Adipose tissue (tissue), 3 donors: ENCODE measurements around the gene LSP1. TPM values are rescaled to one million over a fixed set of nuclear protein-coding genes. Genes with fewer than 3 reads are reported as not detected.
"Not testable (repeated sequence)": the region's sequence is repeated elsewhere in the genome, so short reads cannot be mapped to it uniquely, and the experiment has no call there.

Experiments
- H3K27ac ChIP-seq: one replicate; pipeline ENCODE4 v1.5.1; 2013; ENCODE audit warnings: low read depth, low read length
- WGBS, 3 donors: extraction: QIAGEN DNeasy Blood & Tissue Kit; methylation state at CpG; one replicate each; pipeline ENCODE4 v1.1.7; 2013; 5-methylcytosine and 5-hydroxymethylcytosine counted together
- polyA plus RNA-seq, 3 donors: library from polyadenylated mRNA; stranded (reverse); fragments of 200-250 nt; gene quantifications; one replicate each; pipeline ENCODE4 v1.2.3, GENCODE V29; 2013
- donor health status: healthy with polysubstance abuse.
- donor health status: Bipolar disorder and iron deficiency.
- donor health status: healthy.

The LSP1 gene
- polyA plus RNA-seq, 3 donors, result 5.2 to 187 (median 40.4) TPM

DNA sequence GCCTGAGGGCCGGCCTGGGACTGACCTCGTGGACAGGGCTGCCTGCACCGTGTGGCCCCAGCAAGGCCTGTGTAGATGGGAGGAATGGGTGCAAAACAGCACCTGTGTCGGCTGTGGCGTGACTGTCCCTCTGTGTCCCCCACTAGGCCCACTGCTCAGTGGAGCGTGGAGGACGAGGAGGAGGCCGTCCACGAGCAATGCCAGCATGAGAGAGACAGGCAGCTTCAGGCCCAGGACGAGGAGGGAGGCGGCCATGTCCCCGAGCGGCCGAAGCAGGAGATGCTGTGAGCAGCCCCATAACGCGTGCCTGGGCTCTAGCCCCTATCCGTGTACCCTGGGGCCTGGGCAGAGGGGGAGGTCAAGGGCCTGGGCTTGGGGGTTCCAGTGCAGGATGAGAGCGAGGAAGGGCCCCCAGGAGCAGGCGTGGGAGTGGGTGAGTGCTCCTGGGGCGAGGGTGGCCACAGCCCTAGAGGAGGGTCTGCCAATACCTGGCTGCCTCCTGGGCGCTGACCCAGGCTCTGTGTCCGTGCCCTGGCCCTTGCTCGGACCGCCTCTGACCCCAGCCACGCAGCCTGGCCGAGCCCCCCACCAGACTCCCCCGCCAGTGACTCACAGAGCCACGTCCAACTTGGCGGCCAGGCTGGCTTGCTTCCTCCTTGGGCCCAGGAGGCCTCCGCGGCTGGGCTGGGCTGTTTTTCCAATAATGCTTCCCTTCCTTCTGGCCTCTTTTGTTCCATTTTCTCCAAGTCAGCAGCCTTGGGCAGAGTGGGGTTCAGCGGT, 27.2 kb downstream of the LSP1 start:
- WGBS, 3 donors, result 52 to 83% (median 55%) methylated on average over 28 to 32 of the region's 32 CpGs

DNA sequence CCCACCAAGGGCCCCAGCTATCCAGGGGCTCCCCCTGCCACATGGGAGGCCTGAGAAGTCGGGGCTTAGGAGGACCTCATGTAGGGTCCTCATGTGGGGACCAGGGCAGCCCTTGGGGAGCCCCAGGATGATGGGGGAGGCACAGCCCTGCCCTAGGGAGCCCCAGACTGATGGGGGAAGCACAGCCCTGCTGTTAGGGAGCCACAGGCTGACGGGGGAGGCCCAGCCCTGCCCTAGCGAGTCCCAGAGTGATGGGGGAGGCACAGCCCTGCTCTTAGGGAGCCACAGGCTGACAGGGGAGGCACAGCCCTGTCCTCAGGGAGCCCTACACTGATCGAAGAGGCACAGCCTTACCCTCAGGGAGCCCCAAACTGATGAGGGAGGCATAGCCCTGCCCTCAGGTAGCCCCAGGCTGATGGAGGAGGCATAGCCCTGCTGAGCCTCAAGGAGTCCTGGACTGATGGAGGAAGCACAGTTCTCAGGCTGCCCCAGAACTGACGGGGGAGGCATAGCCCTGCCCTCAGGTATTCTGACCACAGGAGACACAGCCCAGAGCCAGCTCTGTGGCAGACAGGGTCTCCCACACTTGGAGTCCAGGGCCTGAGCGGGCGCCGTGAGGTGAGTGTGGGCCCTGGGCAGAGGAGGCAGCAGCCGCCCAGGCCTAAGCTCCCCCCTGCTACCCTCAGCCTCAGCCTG, 28.0 kb downstream of the LSP1 start:
- no peak overlapping the region for H3K27ac ChIP-seq
- 66 to 81% (median 71%) methylated on average over 9 of the region's 9 CpGs for WGBS, 3 donors

More for the DNA sequence above, 27.2 kb downstream of the LSP1 start:
- no peak overlapping the region for H3K27ac ChIP-seq

DNA sequence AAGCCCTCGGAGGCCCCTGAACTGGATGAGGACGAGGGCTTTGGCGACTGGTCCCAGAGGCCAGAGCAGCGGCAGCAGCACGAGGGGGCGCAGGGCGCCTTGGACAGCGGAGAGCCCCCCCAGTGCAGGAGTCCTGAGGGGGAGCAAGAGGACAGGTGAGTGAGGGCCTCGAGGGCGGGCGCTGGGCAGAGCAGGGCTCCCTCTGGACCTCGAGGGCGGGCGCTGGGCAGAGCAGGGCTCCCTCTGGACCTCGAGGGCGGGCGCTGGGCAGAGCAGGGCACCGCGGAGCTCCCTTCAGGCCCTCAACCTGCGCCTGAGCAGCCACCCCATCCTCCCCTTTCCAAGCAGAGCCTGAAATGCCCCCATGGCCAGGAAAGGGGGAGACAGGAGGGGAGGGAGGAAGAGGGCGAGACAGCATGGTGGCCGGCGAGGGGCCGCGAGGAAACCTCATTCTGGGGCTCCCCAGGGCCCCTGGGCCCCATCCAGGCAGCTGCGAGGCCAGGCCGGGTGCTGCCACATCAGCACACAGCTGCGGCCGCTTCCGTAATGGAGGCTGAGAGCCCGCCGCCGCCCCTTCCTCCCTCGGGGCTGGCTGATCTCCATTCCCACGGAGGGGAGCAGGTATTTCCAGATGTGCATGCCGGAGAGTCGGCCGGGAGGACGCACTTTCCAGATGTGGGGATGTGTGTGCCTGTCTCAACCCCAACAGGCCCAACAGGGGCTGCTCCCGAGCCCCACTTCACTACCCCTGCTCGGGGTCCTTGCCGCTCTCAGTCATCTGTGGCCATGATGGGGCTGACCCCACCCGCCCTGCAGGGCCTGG, 28.8 kb downstream of the LSP1 start:
- H3K27ac ChIP-seq, result no peak overlapping the region
- WGBS, 3 donors, result 43 to 64% (median 47%) methylated on average over 40 to 43 of the region's 43 CpGs

DNA sequence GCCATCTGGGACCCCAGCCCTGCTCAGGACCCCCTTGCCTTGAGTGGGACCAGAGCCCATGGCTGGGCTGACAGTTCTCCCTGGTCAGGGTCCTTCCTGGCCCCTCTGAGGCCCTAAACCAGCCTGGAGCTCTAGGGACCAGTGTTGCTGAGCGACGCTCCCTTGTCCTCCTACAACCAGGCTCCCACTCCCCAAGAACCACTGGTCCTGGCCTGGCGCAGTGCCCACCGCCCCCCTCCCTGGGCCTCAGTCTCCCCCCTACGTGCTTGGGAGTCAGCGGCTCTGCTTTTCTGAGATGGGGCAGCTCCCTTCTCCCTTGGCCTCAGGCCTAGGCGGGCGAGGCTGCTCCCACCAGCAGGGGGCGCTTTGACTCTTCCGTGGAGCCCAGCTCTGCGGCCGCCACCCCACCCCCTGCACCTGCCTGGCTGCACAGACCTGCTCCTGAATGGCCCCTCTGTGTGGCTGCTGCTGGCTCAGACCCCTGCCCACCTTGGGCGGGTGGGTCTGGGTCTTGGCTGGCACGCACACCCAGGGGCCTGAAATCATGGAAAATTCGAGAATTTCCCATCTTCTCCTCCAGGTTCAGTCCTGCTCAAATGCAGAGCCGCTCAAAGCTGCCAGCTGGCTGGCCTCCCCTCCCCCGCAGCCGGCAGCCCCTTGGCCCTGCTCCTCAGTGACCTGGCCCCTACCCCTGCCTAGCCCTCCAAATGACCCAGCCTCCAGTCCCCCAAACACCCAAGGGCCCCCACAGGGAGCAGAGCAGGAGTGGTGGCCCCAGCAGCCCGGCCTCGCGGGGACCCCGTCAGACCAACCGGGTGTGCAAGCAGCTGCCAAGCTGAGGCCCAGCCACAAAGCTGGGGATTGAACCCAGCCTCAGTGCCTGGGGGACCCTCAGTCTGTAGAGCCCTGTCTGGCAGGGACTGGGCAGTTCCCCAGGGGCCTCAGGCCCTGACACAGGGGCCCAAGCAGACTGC, 29.7 kb downstream of the LSP1 start:
- no peak overlapping the region for H3K27ac ChIP-seq
- 24 to 33% (median 32%) methylated on average over 22 to 23 of the region's 23 CpGs for WGBS, 3 donors

DNA sequence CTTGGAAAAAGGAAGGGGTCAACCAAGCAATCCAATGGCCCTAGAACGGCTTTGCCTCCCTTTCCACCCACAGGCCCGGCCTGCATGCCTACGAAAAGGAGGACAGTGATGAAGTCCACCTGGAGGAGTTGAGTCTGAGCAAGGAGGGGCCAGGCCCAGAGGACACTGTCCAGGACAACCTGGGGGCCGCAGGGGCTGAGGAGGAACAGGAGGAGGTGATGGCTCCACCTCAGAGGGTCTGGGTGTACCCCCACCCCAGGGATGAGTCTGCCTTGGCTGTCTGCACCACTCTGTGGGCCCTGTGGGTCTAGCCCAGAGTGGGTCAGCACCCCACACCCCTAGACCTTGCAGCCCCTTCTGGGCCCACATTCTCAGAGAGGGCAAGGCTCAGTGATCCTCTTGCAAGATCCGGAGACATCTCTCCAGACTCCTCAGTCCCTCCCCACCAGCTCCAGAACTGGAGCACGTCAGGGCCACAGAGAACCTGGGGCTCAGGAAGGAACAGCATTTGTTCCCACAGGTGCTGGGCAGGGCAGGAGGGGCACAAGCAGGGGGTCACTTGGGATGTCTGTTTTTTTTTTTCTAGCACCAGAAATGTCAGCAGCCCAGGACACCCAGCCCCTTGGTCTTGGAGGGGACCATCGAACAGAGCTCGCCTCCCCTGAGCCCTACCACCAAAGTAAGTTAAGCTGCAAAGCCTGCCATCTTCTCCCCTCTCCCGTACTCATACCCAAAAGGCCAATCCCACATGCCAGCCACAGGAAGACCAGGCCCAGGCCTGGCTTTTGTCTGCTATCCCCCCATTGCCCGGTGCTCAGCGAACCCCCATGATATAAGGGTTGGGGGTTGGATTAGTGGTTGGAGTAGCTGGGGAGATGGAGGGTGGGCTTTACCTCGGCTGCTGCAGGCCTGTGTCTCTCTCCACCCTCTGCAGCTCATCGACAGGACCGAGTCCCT, 30.7 kb downstream of the LSP1 start:
- H3K27ac ChIP-seq, result no peak overlapping the region
- 89 to 92% (median 91%) methylated on average over 14 of the region's 14 CpGs for WGBS, 3 donors

DNA sequence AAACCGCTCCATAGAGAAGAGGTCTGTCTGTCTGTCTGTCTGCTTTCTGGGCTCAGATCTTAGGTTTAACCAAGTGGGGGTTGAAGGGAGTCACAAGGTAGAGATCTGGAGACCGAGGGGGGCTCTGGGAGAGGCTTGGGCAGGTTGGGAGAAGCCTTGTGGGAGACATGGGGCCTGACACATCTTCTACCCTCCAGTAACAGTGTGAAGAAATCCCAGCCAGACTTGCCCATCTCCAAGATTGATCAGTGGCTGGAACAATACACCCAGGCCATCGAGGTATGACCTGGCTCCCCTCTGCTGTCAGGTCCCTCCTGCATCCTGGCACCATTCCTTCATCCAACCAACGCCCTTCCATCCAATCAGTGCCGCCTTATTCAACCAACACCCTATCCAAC, 31.4 kb downstream of the LSP1 start:
- no peak overlapping the region for H3K27ac ChIP-seq
- WGBS, 3 donors, result 92 to 95% (median 95%) methylated on average over 5 of the region's 5 CpGs

DNA sequence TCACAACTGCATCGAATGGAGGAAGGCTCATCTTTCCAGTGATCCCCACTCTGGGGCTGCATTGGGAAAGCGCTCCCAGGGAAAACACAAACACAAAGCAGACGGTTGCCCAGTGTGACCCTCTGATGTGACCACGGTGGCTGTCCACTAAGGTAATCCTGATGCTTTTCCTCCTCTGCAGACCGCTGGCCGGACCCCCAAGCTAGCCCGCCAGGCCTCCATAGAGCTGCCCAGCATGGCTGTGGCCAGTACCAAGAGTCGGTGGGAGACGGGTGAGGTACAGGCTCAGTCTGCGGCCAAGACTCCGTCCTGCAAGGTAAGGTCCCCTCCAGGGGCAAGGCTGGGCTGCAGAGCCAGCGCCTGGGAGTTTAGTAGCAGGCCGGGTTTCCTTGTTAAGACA, 33.7 kb downstream of the LSP1 start:
- H3K27ac ChIP-seq, result not testable (repeated sequence)
- WGBS, 3 donors, result 90 to 94% (median 91%) methylated on average over 12 to 13 of the region's 13 CpGs

DNA sequence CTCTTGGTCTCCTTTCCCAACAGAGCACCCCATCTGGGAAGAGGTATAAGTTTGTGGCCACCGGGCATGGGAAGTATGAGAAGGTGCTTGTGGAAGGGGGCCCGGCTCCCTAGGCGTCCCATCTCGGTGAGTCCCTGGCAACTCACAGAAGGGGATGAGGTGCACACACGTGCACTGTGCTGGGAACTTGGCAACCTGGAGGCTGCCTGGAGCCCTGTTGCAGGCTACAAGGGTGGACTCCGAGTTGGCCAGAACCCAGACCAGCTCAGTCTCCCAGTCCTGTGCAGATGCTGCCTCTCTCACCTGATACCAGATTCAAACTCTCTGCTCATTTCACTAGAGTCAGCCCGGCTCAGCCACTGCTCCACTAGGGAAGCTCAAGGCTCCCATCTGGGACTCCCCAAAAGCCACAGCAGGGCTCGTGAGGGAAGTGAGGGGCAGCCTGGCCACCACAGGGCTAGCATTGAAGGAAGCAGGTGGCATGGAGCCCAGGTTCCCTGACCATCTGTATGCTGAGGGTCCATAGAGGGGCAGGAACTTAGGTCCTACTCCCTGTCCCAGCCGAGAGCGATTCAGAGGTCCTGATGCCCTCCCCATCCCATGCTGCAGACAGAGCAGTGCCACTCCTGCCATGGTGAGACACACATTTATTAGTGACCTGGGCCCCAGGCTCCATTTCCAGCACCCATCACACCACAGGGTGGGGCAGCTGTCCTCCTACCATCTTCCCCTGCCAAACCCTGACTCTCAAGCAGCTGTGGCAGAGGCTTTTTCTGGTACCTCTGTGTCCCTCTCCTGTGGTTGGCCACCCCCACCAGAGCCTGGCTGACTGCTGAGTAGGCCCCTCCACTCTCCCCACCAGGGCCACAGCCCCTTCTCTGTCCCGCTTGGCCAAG, 34.8 kb downstream of the LSP1 start:
- WGBS, 3 donors, result 69 to 80% (median 73%) methylated on average over 11 of the region's 11 CpGs
- H3K27ac ChIP-seq, result no peak overlapping the region

DNA sequence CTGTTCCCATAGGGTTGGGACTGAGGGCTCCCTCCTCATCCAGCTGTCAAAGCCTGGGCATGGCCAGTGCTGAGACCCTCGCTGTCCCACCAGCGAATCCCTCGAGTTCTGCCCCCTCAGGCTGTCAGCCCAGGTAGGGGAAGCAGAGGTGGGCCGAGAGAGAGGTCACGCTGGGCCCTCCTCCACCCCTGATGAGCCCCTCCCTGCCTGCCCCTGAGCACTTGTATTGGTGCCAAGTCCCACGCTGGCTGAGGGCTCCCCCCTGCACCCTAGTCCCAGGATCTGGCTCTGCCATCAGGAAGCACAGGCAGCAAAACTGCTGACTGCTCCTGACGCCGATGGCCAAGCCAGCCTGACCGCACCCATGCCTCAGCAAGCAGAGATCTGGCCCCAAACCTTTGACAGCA, 35.5 kb downstream of the LSP1 start:
- 49 to 73% (median 56%) methylated on average over 9 of the region's 9 CpGs for WGBS, 3 donors
- H3K27ac ChIP-seq, result no peak overlapping the region

DNA sequence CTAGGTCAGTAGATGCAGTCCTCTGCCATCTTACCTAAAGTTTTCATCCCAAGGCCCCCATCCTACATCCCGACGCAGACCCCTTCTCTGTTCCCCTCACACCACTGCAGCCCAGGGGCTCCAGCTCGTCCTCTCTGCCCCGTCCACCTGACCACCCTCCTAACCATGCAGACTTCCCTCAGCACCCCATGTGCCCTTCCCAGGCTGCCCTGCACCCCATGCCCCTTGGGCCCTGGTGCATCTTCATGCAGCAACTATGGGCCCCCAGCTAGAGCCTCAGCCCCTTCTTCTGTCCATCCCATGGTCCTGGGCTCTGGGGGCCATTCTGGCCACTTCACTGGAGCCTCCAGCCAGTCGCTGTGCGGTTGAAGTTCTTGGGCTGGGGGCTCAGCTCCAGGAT, 35.9 kb downstream of the LSP1 start:
- WGBS, 3 donors, result 58 to 91% (median 61%) methylated on average over 6 of the region's 6 CpGs
- no peak overlapping the region for H3K27ac ChIP-seq

DNA sequence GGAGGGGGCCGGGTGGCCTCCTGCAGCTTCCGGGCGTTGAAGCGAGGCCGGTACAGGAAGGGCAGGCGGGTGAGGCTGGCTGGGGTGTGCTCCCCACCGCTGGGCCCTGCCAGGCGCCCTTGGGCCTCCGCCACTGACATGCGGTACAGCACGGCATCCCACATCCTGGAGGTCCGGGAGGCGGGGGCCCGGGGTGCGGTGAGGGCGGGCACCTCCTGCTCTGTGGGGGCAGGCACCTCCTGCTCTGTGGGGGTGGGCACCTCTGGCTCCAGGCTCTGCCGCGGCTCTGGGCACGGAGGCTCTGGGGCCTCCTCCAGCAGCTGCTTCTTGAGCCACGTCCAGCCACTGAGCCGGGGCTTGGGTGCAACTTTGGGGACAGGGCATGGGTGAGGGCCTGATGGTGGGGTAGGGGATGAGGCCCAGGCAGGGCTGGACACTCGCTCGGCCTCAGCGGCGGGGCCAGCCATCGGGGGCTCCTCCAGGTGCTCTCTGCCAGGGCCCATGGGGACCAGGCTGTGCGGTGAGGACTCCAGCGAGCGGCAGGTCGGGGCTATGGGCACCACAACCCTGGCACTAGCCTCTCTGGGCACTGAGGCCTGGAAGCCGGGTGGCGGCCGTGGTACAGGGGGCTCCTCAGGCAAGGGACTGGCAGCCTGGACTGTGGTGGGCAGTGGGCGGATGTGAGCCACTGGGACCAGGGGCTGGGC, 36.5 kb downstream of the LSP1 start:
- H3K27ac ChIP-seq, result no peak overlapping the region

DNA sequence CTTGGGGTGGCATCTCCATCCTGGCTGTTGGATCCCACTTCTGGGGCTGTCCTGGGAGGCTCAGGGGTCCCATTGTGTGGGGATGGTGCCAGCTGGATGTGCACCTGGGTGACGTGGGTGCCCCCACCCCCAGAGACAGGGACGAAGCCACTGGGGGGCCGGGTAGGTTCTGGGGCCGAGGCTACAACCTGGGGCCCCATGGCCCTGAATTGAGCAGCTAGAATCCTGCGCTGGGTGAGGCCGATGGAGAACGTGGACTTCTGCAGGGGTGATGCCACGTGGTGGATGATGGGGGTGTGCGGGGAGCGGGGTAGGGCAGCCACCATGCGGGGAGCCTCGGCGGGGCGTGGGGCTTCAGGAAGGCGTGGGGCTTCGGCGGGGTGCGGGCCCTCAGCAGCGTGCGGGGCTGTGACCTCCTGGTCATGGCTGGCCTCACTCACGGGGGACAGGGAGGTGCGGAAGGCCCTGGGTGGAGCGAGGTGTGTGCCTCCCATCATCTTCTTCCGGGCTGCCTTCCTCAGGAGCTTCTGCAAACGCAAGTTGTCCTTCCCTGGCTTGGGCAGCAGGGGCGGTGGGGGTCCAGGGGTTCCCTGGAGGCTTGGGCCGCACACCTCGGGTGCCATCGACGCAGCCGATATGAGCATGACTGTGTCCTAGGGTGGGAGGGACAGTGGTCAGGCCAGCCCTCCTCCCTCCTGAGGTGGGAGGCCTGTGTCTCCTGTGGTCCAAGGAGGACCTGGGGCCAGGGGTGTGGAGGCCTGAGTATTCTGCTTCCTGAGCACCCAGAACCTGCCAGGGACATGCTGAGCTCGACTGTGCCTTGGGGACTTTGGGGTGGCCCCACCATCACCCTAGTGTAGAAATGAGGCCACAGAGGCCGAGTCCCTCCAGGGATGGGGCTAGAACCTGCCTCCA, 37.3 kb downstream of the LSP1 start:
- no peak overlapping the region for H3K27ac ChIP-seq
- 60 to 90% (median 75%) methylated on average over 33 of the region's 33 CpGs for WGBS, 3 donors

More for the DNA sequence above, 36.5 kb downstream of the LSP1 start:
- WGBS, 3 donors, result 57 to 83% (median 66%) methylated on average over 32 to 34 of the region's 34 CpGs

DNA sequence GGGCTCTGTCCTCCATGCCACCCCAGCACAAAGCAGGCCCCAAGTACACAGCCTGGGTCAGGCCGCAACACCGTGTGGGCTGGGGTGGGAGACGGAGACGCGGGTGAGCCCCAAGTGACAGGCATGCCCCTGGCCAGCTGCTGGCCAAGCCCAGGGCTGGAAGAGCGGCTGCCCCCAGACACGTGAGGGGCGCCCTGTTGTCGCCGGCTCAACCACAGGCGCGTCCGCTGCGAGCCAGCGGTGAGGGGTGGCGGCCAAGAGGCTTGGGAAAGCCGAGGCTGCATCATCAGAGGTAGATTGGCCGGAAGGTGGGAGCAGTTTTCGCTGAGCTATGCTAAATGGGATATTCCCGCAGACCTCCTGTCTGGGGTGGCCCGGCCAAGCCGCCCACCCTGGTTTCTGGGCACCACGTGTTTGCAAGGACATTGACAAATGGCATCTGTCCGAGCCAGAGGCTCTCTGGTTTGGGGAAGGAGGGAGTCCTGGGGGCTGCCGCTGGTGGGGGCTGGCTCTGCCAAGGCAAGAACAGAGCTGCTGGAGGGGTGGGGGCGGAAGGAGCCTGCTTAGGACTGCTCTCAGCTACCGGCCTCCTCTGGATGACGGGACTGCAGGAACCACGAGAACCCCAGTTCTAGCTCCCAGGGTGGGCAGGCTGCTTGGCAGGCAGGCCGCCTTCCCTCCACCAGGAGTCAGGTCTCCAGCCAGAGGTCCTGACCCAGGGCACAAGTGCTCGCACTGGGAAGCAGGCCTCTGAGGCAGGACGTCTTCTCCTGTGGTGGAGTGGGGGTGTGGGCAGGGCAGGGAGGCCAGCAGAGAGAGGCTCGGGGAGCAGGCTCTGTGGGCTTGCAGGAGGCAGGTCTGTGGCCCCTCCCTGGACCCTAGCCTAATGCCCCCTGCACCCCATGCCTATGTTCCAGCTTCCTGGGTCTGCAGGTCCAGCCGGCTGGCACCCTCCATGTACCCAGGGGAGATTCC, 38.3 kb downstream of the LSP1 start:
- H3K27ac ChIP-seq, result no peak overlapping the region
- 52 to 73% (median 58%) methylated on average over 34 of the region's 34 CpGs for WGBS, 3 donors

DNA sequence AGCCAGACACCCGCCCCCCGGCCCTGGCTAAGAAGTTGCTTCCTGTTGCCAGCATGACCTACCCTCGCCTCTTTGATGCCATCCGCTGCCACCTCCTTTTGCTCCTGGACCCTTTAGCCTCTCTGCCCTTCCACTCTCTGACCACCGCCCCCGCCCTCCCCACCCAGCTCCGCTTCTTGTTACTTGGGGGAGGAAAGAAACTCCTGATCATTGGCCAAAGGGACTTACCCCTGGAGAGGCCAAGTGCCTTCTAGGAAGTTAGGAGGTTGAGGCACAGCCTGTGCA, 38.9 kb downstream of the LSP1 start, which contains the start of gene PRR33:
Gene PRR33 (minus strand): TSS at position 65 of the 285 bp plus-strand sequence. CDS start 1,311 bp downstream, outside the sequence.
- WGBS, 3 donors, result 61 to 81% (median 63%) methylated on average over 7 of the region's 7 CpGs
- H3K27ac ChIP-seq, result no peak within 1 kb of the TSS
